Ovary (tissue), 3 donors: ENCODE results near the gene UQCC2.

Experiments
- CTCF ChIP-seq, 3 donors: fragments of 450-650 bp in 2 of 3; fragments of 200-600 bp in 1 of 3; IDR thresholded peaks; one replicate each; pipeline versions ENCODE4 v1.5.1 to v1.8.0; 2016 to 2022; ENCODE audit warnings: antibody characterized with exemption in 3 of 3, mild to moderate bottlenecking in 1 of 3
- POLR2A ChIP-seq: fragments of 450-650 bp; IDR thresholded peaks from one replicate; pipeline ENCODE4 v1.6.1; 2017; ENCODE audit warnings: antibody characterized with exemption, mild to moderate bottlenecking, moderate library complexity
- donor health status: DM: no; HTN: no; CAD: no.

- no peak for TF ChIP-seq CTCF (IDR thresholded peaks at IDR 0.05)
- no peak for TF ChIP-seq POLR2A
Measured at GRCh38 chr6:33652002-33652401, 59.5 kb downstream of the UQCC2 start.
